HEK293 (cell line): Measurements from ENCODE around the gene SLC13A3.

Experiments used
- CTCF ChIA-PET: fragments of 350-600 bp; formaldehyde crosslinking; extraction: SDS; loops from one replicate; lab custom pipeline; 2021; ENCODE audit warnings: antibody characterized with exemption; lab: Yijun Ruan, JAX
- POLR2A ChIA-PET: fragments of 300-600 bp; formaldehyde crosslinking; extraction: SDS; loops from one replicate; lab custom pipeline; 2020; ENCODE audit warnings: antibody characterized with exemption, inconsistent platforms; lab: Yijun Ruan, JAX
- H3K27ac ChIP-seq: fragments of 200-500 bp; sonication (Bioruptor generic); 2 replicates; pipeline ENCODE4 v1.5.1; 2014; ENCODE audit warnings: low read depth, low read length, control low read depth, inconsistent platforms; ENCODE audit errors: extremely low read depth
- H3K36me3 ChIP-seq, 2 experiments: fragments of 200-500 bp in 1 of 2; sonication (Bioruptor generic) in 1 of 2; 1 replicate in 1 of 2; 2 replicates in 1 of 2; pipeline ENCODE4 v1.5.1; 2014 to 2017; ENCODE audit warnings: inconsistent platforms in 2 of 2, low read length in 2 of 2; ENCODE audit not compliant: control insufficient read depth in 2 of 2, insufficient read depth in 1 of 2
- H3K4me1 ChIP-seq: fragments of 200-500 bp; sonication (Bioruptor generic); 2 replicates; pipeline ENCODE4 v1.5.1; 2014; ENCODE audit warnings: mild to moderate bottlenecking, low read length, inconsistent platforms; ENCODE audit not compliant: control insufficient read depth, insufficient read depth
- H3K4me3 ChIP-seq: 2 replicates; pipeline ENCODE4 v1.5.1; 2011; ENCODE audit warnings: low read depth, mild to moderate bottlenecking, control low read depth, low read length, moderate library complexity
- H3K9me3 ChIP-seq: fragments of 200-500 bp; sonication (Bioruptor generic); 2 replicates; pipeline ENCODE4 v1.5.1; 2014; ENCODE audit warnings: low read depth, low read length, inconsistent platforms; ENCODE audit not compliant: control insufficient read depth, insufficient read depth
- EGR2 ChIP-seq: fragments of 450-650 bp; formaldehyde crosslinking; IDR thresholded peaks from 2 replicates; pipeline ENCODE4 v1.5.1; 2016; ENCODE audit warnings: low read depth, missing biosample characterization, missing genetic modification characterization
- KLF9 ChIP-seq: fragments of 450-650 bp; formaldehyde crosslinking; IDR thresholded peaks from 2 replicates; pipeline ENCODE4 v1.5.1; 2016; ENCODE audit warnings: missing biosample characterization, missing genetic modification characterization, low read depth
- ZBTB6 ChIP-seq: fragments of 450-650 bp; formaldehyde crosslinking; IDR thresholded peaks from 2 replicates; pipeline ENCODE4 v1.5.1; 2017; ENCODE audit warnings: missing biosample characterization, missing genetic modification characterization
- ZNF148 ChIP-seq: fragments of 450-650 bp; formaldehyde crosslinking; IDR thresholded peaks from 2 replicates; pipeline ENCODE4 v1.5.0; 2017; ENCODE audit warnings: missing biosample characterization, missing genetic modification characterization, borderline replicate concordance
- ZNF169 ChIP-seq: fragments of 450-650 bp; formaldehyde crosslinking; IDR thresholded peaks from 2 replicates; pipeline ENCODE4 v1.5.1; 2016; ENCODE audit warnings: missing biosample characterization, missing genetic modification characterization
- ZNF2 ChIP-seq: fragments of 450-650 bp; formaldehyde crosslinking; IDR thresholded peaks from 2 replicates; pipeline ENCODE4 v1.5.1; 2016; ENCODE audit warnings: missing biosample characterization, missing genetic modification characterization
- ZNF214 ChIP-seq: fragments of 450-650 bp; formaldehyde crosslinking; IDR thresholded peaks from 2 replicates; pipeline ENCODE4 v1.5.1; 2017; ENCODE audit warnings: missing biosample characterization, mild to moderate bottlenecking, missing genetic modification characterization, borderline replicate concordance
- ZNF266 ChIP-seq: fragments of 450-650 bp; formaldehyde crosslinking; IDR thresholded peaks from 2 replicates; pipeline ENCODE4 v1.5.1; 2016; ENCODE audit warnings: missing biosample characterization, missing genetic modification characterization, low read depth
- ZNF280D ChIP-seq: fragments of 450-650 bp; formaldehyde crosslinking; IDR thresholded peaks from 2 replicates; pipeline ENCODE4 v1.5.1; 2016; ENCODE audit warnings: missing biosample characterization, missing genetic modification characterization
- ZNF37A ChIP-seq: fragments of 450-650 bp; IDR thresholded peaks from 2 replicates; pipeline ENCODE4 v1.5.1; 2018; ENCODE audit warnings: missing biosample characterization, missing genetic modification characterization
- ZNF391 ChIP-seq: fragments of 450-650 bp; formaldehyde crosslinking; IDR thresholded peaks from 2 replicates; pipeline ENCODE4 v1.5.1; 2016; ENCODE audit warnings: low read depth, missing biosample characterization, missing genetic modification characterization, borderline replicate concordance
- ZNF394 ChIP-seq: fragments of 450-650 bp; formaldehyde crosslinking; IDR thresholded peaks from 2 replicates; pipeline ENCODE4 v1.5.1; 2016; ENCODE audit warnings: missing biosample characterization, missing genetic modification characterization, mild to moderate bottlenecking, moderate library complexity, borderline replicate concordance
- ZNF776 ChIP-seq: fragments of 450-650 bp; formaldehyde crosslinking; IDR thresholded peaks from 2 replicates; pipeline ENCODE4 v1.5.0; 2017; ENCODE audit warnings: missing biosample characterization, missing genetic modification characterization, borderline replicate concordance
- ZSCAN18 ChIP-seq: fragments of 450-650 bp; formaldehyde crosslinking; IDR thresholded peaks from 2 replicates; pipeline ENCODE4 v1.5.1; 2016; ENCODE audit warnings: missing biosample characterization, missing genetic modification characterization
- ZXDB ChIP-seq: fragments of 450-650 bp; formaldehyde crosslinking; IDR thresholded peaks from 2 replicates; pipeline ENCODE4 v1.5.1; 2016; ENCODE audit warnings: missing biosample characterization, missing genetic modification characterization

Gene SLC13A3

GRCh38 chr20:46642969-46643343 is 8.3 kb downstream of the SLC13A3 start:
- ChIA-PET CTCF (no interaction called here), POLR2A (no interaction called here)
- H3K9me3 ChIP-seq: no peaks in the 10 kb centered on the region

GRCh38 chr20:46642265-46642968 is 8.8 kb downstream of the SLC13A3 start:
- no peaks in the 10 kb centered on the region for H3K9me3 ChIP-seq
- no peak overlapping the region for H3K27ac ChIP-seq
- ChIA-PET CTCF (no interaction called here), POLR2A (no interaction called here)
- H3K4me1 ChIP-seq: no peaks in the 10 kb centered on the region
- no peaks in the 10 kb centered on the region for H3K36me3 ChIP-seq
- TF ChIP-seq EGR2 (tag by site-specific recombination) (no peak), ZNF776 (tag by site-specific recombination) (no peak), ZNF37A (tag by site-specific recombination) (no peak), ZBTB6 (tag by site-specific recombination) (no peak), ZNF169 (tag by site-specific recombination) (no peak), ZSCAN18 (tag by site-specific recombination) (no peak), ZNF148 (tag by site-specific recombination) (no peak), KLF9 (tag by site-specific recombination) (no peak), ZNF2 (no peak), ZNF391 (tag by site-specific recombination) (no peak), ZNF394 (tag by site-specific recombination) (no peak), ZNF214 (tag by site-specific recombination) (no peak)
- no peak overlapping the region for H3K4me3 ChIP-seq

More at GRCh38 chr20:46642969-46643343, 8.3 kb downstream of the SLC13A3 start:
- no peak overlapping the region for H3K27ac ChIP-seq
- H3K4me1 ChIP-seq: no peaks in the 10 kb centered on the region
- no peaks in the 10 kb centered on the region for H3K36me3 ChIP-seq
- no peak overlapping the region for H3K4me3 ChIP-seq
- TF ChIP-seq ZNF266 (tag by site-specific recombination): no peak
- no peak for TF ChIP-seq ZXDB (tag by site-specific recombination)
- TF ChIP-seq ZNF280D (tag by site-specific recombination): no peak
